MCF 10A (cell line): ENCODE data around the gene TSC22D2. TPM values are rescaled to one million over a fixed set of nuclear protein-coding genes. Genes with fewer than 3 reads are reported as not detected.

Source experiments
- BruUV-seq: library from RNA; stranded (reverse); fragments of 400-500 nt; replicated peaks from 2 replicates; lab custom pipeline; 2021; lab: Mats Ljungman, UMichigan
- CTCF ChIA-PET: fragments of 300-600 bp; sonication (Branson Sonifier 250); formaldehyde crosslinking; extraction: SDS; loops from one replicate; lab custom pipeline; 2021; ENCODE audit warnings: antibody characterized with exemption, inconsistent platforms; lab: Yijun Ruan, JAX
- POLR2A ChIA-PET: fragments of 300-600, 350-650 bp; sonication (Branson Sonifier 250); formaldehyde crosslinking; extraction: SDS; loops from one replicate; lab custom pipeline; 2020; ENCODE audit warnings: antibody characterized with exemption, inconsistent platforms; lab: Yijun Ruan, JAX
- DNase-seq: peaks from one replicate; pipeline ENCODE4 v3.0.0-alpha.2; 2018; ENCODE audit not compliant: unreplicated experiment
- H3K27ac Mint-ChIP-seq: one replicate; pipeline ENCODE4 v1.8.0; 2022; ENCODE audit warnings: mild to moderate bottlenecking, low read depth, mixed read lengths; ENCODE audit not compliant: unreplicated experiment
- H3K27me3 Mint-ChIP-seq: one replicate; pipeline ENCODE4 v1.8.0; 2022; ENCODE audit warnings: mixed read lengths; ENCODE audit not compliant: insufficient read depth, unreplicated experiment
- H3K36me3 Mint-ChIP-seq: one replicate; pipeline ENCODE4 v1.8.0; 2022; ENCODE audit warnings: mild to moderate bottlenecking, moderate library complexity, mixed read lengths; ENCODE audit not compliant: insufficient read depth, unreplicated experiment
- H3K4me1 Mint-ChIP-seq: one replicate; pipeline ENCODE4 v1.8.0; 2022; ENCODE audit warnings: mixed read lengths; ENCODE audit not compliant: insufficient read depth, unreplicated experiment
- H3K4me3 Mint-ChIP-seq: one replicate; pipeline ENCODE4 v1.8.0; 2022; ENCODE audit warnings: mild to moderate bottlenecking, moderate library complexity, mixed read lengths; ENCODE audit not compliant: unreplicated experiment
- H3K9me3 Mint-ChIP-seq: one replicate; pipeline ENCODE4 v1.8.0; 2022; ENCODE audit warnings: mixed read lengths; ENCODE audit not compliant: unreplicated experiment
- CTCF ChIP-seq: fragments of 200-600 bp; IDR thresholded peaks from one replicate; pipeline ENCODE4 v1.8.0; 2022; ENCODE audit warnings: antibody characterized with exemption, mild to moderate bottlenecking; ENCODE audit not compliant: unreplicated experiment
- intact Hi-C: fragments of 100-400 bp; cut with micrococcal nuclease; formaldehyde crosslinking; loops from 2 replicates; pipeline ENCODE4 v1.14.1; 2022
- total RNA-seq: library from RNA; stranded (reverse); gene quantifications from 2 replicates; pipeline ENCODE4 v1.2.3, GENCODE V29; 2022

The TSC22D2 gene
- total RNA-seq, 1 experiment from 2014 or later, result 31.2 TPM

GRCh38 chr3:150402217-150402616, 5.9 kb upstream of the TSC22D2 start:
- ChIA-PET POLR2A (interaction anchor here (1.2 to 2.8 kb wide), 2 partner anchors 9 to 62 kb away, joined by 5 to 16 read pairs; no protein-coding TSS in a partner anchor), CTCF (interaction anchor here (0.6 to 0.8 kb wide), 2 partner anchors 21 to 185 kb away, joined by 3 read pairs; no protein-coding TSS in a partner anchor)
- Mint-ChIP-seq H3K4me1 (no peaks in the 10 kb centered on the region), H3K27me3 (no peaks in the 10 kb centered on the region), H3K36me3 (no peaks in the 10 kb centered on the region), H3K9me3 (no peaks in the 10 kb centered on the region), H3K4me3 (no peak overlapping the region), H3K27ac (no peak overlapping the region)
- no peak for DNase-seq
- no peak for TF ChIP-seq CTCF
- intact Hi-C loops, result no loop called here
- BruUV-seq, result no TSS peak

- ChIA-PET POLR2A (interaction anchor here (0.5 to 2.8 kb wide), 4 partner anchors 11 to 155 kb away, joined by 3 to 16 read pairs (median 3); no protein-coding TSS in a partner anchor), CTCF (interaction anchor here (0.7 to 0.8 kb wide), 3 partner anchors 16 to 467 kb away, joined by 3 to 4 read pairs (median 4); no protein-coding TSS in a partner anchor)
- Mint-ChIP-seq H3K4me3 (no peak overlapping the region), H3K27me3 (no peaks in the 10 kb centered on the region), H3K4me1 (peaks cover 8% of the 10 kb centered on the region), H3K36me3 (no peaks in the 10 kb centered on the region), H3K9me3 (no peaks in the 10 kb centered on the region), H3K27ac (no peak overlapping the region)
- intact Hi-C loops, result no loop called here
- no peak for DNase-seq
- no peak for TF ChIP-seq CTCF
- no TSS peak for BruUV-seq
These were observed 4.1 kb upstream of the TSC22D2 start for GRCh38 chr3:150404023-150404422.

- H3K27ac Mint-ChIP-seq, result peak overlapping the region; percentile 99
- TSS peak; percentile 78 for BruUV-seq
- peaks cover 8% of the 10 kb centered on the region for H3K4me1 Mint-ChIP-seq
- H3K36me3 Mint-ChIP-seq, result peaks cover 6% of the 10 kb centered on the region
- peak; percentile 60 for DNase-seq
- H3K27me3 Mint-ChIP-seq, result no peaks in the 10 kb centered on the region
- ChIA-PET POLR2A (interaction anchor here (0.8 to 9.1 kb wide), 29 partner anchors 7 to 441 kb away, joined by 3 to 106 read pairs (median 7); partner anchors contain the start of genes EIF2A, PFN2 and SERP1), CTCF (interaction anchor here (1.1 to 5.9 kb wide), 6 partner anchors 19 to 169 kb away, joined by 4 to 81 read pairs (median 24); no protein-coding TSS in a partner anchor)
- H3K4me3 Mint-ChIP-seq, result peak overlapping the region; percentile 74
- no peak for TF ChIP-seq CTCF
- H3K9me3 Mint-ChIP-seq, result no peaks in the 10 kb centered on the region
- intact Hi-C loops, result loop anchor here (2.0 to 5.0 kb wide), 2 partner anchors 140 to 440 kb away; partner anchors contain the start of genes EIF2A and SERP1
These were observed 869 bp upstream of the TSC22D2 start for GRCh38 chr3:150407051-150407807.

GRCh38 chr3:150407808-150408220, 284 bp upstream of the TSC22D2 start:
- Mint-ChIP-seq H3K4me3 (peak overlapping the region; percentile 74), H3K27me3 (no peaks in the 10 kb centered on the region), H3K36me3 (peaks cover 11% of the 10 kb centered on the region), H3K9me3 (no peaks in the 10 kb centered on the region), H3K4me1 (peaks cover 14% of the 10 kb centered on the region), H3K27ac (peak overlapping the region; percentile 99)
- TF ChIP-seq CTCF, result no peak
- ChIA-PET POLR2A (interaction anchor here (0.6 to 9.1 kb wide), 38 partner anchors 8 to 759 kb away, joined by 3 to 106 read pairs (median 6); partner anchors contain the start of genes EIF2A, PFN2 and SERP1), CTCF (interaction anchor here (0.6 to 5.9 kb wide), 11 partner anchors 18 to 169 kb away, joined by 3 to 81 read pairs (median 4); no protein-coding TSS in a partner anchor)
- intact Hi-C loops, result loop anchor here (1.0 to 5.0 kb wide), 7 partner anchors 38 to 441 kb away; partner anchors contain the start of genes EIF2A and SERP1
- BruUV-seq, result no TSS peak
- DNase-seq, result peak; percentile 91
